D341Med (cell line): ENCODE results near the gene NLK.

Experiments
- DNase-seq: peaks from one replicate; pipeline ENCODE4 v3.0.0; 2012; ENCODE audit warnings: low spot score

NLK gene

DNA sequence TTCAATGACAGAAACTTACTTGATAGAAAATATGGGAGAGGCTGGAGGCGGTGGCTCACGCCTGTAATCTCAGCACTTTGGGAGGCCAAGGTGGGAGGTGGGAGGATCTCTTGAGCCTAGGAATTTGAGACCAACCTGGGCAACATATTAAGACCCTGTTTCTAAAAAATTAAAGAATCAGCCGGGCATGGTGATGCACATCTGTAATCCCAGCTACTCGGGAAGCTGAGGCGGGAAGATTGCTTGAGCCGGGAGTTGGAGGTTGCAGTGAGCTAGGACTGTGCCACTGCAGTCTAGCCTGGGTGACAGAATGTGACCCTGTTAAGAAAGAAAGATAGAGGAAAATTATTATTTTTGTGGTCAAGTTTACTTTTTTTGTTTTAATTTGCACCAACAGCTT, 2.1 kb upstream of the NLK start:
- no peak for DNase-seq

- DNase-seq, result peak; percentile 100
These were observed 1.2 kb upstream of the NLK start for GRCh38 chr17:28041068-28041843.

- DNase-seq, result no peak
These were observed 427 bp upstream of the NLK start for GRCh38 chr17:28041844-28042656.

DNA sequence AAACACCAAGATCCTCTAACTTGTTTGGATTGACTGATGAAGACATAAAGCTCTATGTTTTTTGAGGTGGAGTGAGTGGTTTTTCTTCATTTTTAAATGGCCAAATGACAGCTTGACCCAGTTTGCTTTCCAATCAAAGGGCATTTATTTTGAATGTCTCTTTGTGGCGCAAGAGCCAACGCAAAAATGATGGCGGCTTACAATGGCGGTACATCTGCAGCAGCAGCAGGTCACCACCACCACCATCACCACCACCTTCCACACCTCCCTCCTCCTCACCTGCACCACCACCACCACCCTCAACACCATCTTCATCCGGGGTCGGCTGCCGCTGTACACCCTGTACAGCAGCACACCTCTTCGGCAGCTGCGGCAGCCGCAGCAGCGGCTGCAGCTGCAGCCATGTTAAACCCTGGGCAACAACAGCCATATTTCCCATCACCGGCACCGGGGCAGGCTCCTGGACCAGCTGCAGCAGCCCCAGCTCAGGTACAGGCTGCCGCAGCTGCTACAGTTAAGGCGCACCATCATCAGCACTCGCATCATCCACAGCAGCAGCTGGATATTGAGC, 329 bp downstream of the NLK start:
- DNase-seq, result peak; percentile 62

DNA sequence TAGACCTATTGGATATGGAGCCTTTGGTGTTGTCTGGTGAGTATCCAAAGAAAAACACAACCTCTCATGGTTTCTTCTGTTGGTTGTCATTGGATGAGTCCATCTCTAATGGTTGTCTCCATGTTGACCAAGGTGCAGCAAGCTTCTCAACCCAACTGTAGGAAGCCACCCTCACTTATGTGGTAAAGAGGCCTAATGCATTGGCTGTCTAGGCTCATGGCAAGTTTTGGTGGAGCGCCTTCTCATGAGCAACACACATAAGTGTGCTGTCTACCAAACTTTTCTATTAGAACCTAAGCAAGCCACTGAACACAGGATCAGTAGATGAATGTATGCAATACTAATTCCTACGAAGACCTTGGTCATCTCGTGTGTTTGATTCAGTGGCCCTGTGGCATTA, 819 bp downstream of the NLK start:
- DNase-seq, result no peak

GRCh38 chr17:28043741-28044140, 1.3 kb downstream of the NLK start:
- DNase-seq, result no peak

DNA sequence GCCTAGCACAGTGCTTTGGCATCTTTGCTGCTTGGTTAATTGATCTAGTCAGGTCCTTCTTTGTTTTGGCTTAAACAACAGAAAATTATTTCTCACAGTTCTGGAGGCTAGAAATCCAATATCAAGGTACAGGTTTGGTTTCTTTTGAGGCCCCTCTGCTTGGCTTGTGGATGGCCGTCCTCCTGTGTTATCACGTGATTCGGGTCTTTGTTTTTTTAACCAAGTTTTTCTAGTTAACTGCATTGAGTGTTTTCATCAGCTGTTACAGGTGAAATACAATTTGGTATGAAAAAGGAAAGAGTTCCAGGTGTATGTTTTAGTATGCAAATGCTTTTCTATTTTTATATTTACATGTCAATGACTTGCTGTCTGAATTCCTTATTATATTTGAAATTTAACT, 2.8 kb downstream of the NLK start:
- no peak for DNase-seq

DNA sequence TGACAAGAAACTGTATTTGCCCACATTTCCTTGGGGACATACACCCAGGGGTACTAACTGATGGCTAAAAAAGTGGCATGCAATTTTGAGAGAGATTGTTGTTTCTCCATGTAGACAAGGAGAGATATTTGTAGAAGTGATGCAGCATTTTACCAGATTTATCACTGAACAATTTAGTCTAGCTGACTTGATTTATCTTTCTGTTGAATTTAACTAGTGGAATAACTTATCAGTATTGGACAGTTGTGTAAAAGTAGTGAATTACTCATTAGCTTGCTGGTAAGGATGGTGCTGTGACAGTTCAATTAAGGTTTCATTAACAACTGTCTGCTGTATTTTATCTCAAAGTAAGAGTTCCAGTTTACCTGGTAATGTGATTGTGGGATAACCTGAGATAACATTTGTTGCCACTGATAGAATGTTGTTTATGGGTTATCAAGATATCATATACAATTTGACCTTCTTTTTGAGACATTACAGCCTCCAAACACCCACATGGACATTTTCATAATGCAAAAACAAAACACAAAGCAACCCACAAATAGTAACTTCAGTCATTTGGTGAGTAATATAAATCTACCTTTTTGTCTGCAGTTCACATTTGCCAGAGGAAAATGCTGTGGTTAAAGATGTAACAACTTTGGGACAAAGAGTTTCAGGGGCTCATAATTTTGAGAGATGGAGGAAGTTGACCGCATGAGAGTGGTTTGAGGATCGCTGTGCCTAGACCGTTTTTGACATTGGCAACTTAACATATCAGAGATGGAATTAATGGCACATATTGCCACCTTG, 3.8 kb downstream of the NLK start:
- DNase-seq, result no peak

DNA sequence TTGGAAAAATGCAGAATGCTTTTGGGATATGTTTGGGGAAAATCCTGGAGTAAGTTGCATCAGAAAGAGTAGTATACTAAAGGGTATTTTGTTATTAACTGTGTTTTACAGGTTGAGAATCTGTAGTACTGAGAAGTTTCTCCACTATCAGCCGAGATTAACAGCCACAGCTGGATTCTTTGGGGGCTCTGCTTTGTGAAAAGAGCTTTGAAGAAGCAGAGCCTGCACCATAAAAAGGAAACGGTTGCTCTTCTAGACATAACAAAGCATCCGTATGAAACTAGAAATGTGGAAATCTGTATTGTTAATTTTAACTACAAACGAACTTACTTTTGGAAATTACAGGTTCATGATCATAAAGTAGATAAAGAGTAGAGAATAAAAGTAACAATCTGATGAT, 5.3 kb downstream of the NLK start:
- DNase-seq, result no peak

GRCh38 chr17:28049071-28049470, 6.6 kb downstream of the NLK start:
- no peak for DNase-seq

DNA sequence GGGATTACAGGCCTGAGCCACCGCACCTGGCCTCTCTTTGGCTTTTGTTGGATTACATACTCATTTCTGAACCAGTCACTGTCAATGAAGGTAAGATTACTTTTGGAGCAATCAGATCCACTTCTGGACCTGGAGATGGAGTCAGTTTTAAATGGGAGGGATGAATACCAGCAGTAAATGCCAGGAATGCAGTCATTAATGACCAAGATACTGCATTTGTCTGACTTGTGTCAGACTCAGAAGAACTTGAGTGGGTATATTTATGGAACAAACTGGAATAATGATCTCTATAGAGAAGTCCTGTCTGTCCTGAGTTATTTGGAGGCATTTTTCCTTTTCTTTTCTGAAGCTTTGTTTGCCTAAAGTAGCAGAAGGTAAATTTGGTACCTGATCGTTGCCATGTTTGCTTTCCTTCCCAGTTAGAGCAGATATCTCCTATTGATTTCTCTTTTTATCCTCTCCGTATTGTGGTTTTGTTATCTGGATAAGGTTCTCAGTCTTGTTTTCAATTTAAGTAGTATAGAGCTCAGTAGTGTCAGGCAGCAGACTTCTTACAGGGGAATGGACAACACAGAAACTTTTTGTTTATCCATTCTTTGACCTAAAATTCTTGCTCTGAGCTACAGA, 10.7 kb downstream of the NLK start:
- DNase-seq, result no peak

GRCh38 chr17:28053725-28054124, 11.2 kb downstream of the NLK start:
- DNase-seq, result no peak

- DNase-seq, result no peak
These were observed 13.2 kb downstream of the NLK start for GRCh38 chr17:28055546-28056275.

- no peak for DNase-seq
These were observed 13.8 kb downstream of the NLK start for GRCh38 chr17:28056276-28056620.

- no peak for DNase-seq
These were observed 15.3 kb downstream of the NLK start for GRCh38 chr17:28057731-28058246.

DNA sequence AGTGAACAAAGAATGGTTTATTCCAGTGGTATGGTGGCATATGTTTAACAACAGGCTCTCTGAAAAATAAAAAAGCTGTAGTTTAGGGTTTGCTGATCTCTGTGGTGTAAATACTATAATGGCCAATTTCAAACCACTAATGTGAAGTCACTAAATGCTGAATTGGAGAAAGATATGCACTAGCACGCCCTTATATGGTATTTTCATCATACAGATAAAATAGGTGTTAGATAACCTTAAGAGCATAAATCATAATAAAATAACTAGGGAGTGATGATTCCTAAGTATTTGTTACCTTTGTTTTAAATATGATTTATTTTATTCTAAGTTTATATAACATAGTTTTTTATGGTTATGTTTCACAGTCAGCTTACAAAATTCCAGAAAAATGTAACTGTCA, 17.2 kb downstream of the NLK start:
- no peak for DNase-seq

GRCh38 chr17:28065706-28066105, 23.2 kb downstream of the NLK start:
- DNase-seq, result no peak

GRCh38 chr17:28069061-28069460, 26.6 kb downstream of the NLK start:
- no peak for DNase-seq

GRCh38 chr17:28071179-28071578, 28.7 kb downstream of the NLK start:
- no peak for DNase-seq

- no peak for DNase-seq
These were observed 29.6 kb downstream of the NLK start for GRCh38 chr17:28071891-28072606.
